OCI-M1 (cell line): Measurements from ENCODE around the gene ACAD8.
"Not testable (repeated sequence)": the region's sequence is repeated elsewhere in the genome, so short reads cannot be mapped to it uniquely, and the experiment has no call there.

Experiments
- DNase-seq: peaks from one replicate; lab custom pipeline; 2025; lab: John Stamatoyannopoulos, UW

Gene ACAD8

DNA sequence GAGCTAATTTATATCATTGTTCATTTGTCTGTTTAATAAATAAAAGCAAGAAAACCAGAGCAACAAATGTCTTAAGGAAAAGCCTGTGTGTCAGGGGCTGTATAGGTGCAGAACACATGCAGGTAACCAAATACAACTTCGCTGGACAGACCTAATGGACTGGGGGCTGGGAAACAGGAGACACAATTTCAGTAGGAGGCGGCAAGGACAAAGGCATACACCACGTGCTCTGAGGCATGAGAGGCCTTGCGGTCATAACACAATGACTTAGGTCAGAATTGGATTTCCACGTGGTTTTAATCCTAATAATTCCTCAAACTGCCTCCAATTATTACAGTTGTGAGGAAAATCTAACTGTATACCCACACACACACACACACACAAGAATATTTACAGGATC is 14.1 kb downstream of the ACAD8 start:
- DNase-seq, result no peak

- no peak for DNase-seq
Observed at GRCh38 chr11:134267966-134268365, 14.6 kb downstream of the ACAD8 start.

DNA sequence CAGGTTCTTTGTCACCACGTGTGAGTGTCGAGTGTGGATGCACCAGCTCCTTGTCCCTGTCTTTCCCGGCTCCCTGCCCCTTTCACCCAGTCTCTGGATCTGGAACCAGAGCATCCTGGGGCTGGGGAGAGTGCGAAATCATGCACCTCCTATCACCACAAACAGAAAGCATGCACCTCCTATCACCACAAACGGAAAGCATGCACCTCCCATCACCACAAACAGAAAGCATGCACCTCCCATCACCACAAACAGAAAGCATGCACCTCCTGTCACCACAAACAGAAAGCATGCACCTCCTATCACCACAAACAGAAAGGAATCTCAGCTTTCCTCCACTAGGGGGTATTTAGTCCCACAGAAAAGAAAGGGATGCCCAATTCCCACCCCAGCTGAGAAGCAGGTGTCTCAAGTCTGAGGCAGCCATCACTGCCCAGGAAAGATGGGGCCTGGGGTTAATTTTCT is 16.9 kb downstream of the ACAD8 start:
- peak; percentile 52 for DNase-seq

- DNase-seq, result no peak
Observed at GRCh38 chr11:134271978-134272377, 18.6 kb downstream of the ACAD8 start.

GRCh38 chr11:134272381-134273316 is 19.3 kb downstream of the ACAD8 start:
- DNase-seq, result no peak

DNA sequence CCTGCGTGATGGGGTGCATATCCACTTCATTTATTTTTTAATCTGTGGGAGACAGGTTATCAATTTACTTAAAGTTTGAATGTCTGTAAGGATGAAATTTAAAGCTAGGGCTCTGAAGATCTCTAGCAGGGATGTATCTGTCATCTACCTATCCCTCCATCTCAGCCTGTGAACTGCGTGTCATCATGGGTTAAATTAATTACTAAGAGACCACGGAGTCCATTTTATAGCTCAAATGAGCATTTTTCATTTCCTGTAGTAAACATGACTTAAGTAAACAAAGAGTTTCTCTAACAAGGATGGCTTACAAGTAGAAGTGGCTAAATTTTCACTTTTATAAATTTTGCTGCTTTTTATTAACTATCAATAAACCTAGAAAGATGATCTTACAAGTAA is 19.9 kb downstream of the ACAD8 start:
- DNase-seq, result no peak

- DNase-seq, result no peak
Observed at GRCh38 chr11:134275188-134275533, 21.8 kb downstream of the ACAD8 start.

DNA sequence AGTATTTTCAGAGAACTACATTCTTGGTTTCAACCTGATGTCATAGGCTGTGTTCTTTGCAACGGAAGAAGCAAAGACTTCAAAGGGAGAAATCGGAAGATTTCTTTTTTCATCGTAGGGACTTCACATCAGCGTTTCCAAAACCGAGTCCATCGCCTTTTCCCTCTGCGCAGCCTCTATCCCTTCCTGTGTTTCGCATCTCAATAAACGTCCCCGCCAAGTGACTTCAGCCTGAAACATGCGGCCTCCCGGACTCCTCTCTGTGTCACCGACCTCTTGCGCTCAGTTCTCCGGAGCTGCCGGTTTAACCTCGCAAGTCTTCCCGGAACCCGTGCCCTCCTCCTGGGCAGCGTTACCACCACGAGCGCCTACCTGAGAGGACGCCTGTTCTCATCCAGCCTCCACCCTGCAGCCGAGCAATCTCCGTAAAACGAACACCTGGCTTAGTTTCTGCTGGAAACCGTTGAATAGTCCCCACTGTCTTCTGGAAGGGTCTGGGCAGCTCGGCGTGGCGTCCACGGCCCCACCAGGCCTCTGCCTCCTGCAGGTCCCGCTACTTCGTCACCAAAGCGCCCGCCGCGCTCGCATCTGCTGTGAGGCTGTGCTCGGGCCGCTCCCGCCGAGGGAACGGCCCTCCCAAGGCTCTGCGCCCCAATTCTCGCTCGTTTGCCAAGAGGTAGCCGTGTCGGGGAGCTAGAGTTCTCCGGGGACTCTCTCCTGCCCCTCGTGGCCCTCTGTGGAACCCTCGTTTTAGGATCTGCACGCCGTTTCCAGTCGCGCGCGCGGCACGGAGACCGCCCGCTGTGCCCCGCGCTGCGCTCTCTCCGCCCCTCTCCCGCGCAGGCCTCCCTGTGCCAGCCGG is 22.4 kb downstream of the ACAD8 start, which contains the start of gene GLB1L3:
GLB1L3 (plus strand) TSS at position 846 of the 862 bp plus-strand sequence. CDS start 362 bp downstream, outside the sequence.
- no peak for DNase-seq

DNA sequence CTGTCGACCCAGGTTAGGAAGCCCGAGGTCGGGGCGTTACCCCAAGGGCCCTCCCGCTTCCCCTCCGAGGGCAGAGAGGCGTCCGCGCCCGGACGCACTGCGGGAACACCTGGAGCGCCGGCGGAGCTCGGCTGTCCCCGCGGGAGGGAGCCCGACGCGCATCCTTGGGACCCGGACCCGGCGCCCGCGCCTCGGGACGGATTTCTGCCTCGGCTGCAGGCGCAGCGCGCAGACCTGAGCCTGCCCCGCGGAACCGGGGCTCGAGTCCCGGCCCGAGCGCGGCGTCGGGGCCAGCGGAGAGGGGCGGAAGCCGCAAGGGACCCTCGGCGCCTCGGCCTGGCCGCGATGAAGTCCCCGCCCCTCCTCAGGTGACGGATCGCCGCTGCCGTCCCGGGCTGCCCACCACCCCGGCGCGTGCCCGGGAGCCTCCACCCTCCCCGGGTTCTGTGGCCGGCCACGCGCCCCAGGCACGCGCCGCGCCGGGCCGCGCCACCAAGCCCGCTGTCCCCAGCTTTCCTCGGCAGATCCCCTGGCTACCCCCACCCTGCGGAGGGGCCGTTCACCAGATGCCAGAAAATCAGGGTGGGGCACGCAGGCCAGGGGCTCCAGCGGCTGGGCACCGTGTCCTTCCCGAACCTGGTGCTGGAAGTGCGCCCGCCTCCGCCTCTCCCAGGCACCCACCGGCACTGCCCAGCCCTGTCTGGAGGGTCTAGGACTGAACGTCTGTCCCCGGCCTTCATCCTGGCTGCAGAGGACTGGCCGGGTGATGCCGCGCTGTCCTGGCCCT is 23.2 kb downstream of the ACAD8 start:
- DNase-seq, result no peak

DNA sequence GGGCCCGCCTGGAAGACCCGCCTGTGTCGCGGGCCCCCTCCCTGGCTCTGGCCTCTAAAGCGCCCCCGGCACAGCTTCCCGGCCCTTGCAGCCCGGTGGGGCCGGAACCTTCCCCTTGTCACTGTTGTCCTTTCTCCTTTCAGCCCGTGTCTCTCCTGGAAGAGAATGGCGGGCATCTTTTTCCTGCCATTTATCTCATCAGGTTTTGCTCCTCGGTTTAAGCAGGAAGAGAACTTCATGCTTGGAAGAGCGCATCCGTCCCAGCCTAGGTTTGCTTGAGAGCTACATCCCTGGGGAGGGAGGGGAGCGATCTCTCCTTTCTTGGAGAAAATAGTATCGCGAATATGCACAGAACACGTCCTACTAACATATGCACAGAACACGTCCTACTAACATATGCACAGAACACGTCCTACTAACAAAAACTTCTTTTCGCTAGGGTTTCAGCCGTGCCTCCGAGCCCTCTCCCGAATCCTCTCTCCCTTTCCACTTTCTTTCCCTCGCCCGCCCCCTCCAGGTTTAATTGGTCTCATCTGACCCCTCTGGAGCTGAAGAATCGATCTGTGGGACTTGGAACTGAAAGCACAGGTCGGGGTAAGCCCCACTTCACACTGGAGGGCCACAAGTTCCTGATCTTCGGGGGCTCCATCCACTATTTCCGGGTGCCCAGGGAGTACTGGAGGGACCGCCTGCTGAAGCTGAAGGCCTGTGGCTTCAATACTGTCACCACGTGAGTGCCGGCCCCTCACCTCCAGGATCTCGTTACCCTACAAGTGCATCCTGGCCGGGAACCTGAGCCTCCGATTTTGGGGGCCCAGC is 24.0 kb downstream of the ACAD8 start:
- no peak for DNase-seq

GRCh38 chr11:134278356-134278755 is 25.0 kb downstream of the ACAD8 start:
- no peak for DNase-seq

GRCh38 chr11:134281635-134282034 is 28.3 kb downstream of the ACAD8 start:
- not testable (repeated sequence) for DNase-seq

DNA sequence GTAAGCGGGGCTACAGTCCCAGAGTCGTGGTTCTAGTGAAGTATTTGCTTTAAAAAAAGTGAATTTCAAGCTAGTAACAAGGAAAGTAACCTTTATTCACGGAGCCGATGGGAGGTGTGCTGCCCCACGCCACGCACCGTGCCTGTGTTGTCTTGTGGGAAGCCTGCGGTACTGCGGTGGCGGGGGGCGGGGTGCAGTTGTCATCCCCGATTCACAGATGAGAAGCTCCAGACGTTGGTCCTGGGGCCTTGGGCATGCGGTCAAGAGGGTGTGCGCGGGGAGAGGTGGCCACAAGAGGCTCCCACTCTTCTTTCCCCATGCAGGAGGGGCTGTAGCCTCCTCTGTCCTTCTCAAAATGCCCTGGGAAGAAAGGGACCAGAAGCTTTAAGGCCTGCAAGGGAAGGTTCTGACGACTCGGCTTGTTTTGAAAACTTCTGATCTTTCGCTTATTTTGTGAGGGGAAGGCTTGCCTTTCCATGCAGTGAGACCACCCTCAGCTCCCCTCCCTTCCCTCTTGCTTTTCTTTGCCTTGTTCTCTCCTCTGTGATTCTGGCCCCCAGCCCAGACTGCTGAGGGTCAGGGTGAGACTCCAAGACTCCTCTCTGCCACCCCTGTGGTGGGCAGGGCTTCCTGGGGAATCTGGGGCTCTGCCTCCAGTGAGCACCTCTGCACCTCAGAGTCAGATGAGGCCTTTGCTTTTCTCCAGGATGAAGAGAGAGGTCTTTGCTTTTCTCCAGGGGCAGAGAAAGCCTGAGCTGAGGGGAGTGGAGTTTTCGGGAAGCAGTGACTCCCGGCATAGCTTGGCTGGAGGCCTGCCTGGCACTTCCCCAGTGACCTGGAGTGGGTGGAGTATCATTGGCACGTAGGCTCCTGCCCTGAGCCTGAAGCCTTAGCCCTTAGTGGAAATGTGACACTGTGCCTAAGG is 29.0 kb downstream of the ACAD8 start:
- DNase-seq, result no peak

- DNase-seq, result no peak
Observed at GRCh38 chr11:134283461-134284230, 30.3 kb downstream of the ACAD8 start.

GRCh38 chr11:134284349-134284748 is 31.0 kb downstream of the ACAD8 start:
- not testable (repeated sequence) for DNase-seq

- no peak for DNase-seq
Observed at GRCh38 chr11:134287561-134287960, 34.2 kb downstream of the ACAD8 start.

- DNase-seq, result no peak
Observed at GRCh38 chr11:134288486-134288885, 35.1 kb downstream of the ACAD8 start.

- DNase-seq, result no peak
Observed at GRCh38 chr11:134289167-134289566, 35.8 kb downstream of the ACAD8 start.

DNA sequence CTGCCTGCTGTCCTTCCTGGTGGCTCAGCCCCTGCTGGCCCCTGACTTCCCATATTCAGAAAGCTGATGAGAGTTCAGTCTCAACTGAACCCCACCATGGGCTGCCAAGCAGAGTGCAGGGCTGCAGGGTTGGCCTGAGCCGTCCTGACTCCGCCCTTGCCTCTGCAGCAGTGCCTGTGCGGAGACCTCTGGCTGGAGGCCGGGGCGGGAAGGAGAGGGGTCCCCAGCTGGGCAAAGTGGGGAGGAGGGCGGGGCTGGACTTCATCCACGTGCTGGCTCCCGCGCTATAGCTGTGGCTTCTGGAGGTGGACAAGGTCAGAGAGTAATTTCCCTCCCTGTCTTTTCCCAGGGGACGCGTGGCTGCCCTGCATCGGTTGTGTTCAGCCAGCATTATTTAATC is 36.4 kb downstream of the ACAD8 start:
- DNase-seq, result no peak
